Cardiac muscle cell (in vitro differentiated cells and primary cell): ENCODE measurements around the gene ZMIZ2. TPM values are rescaled to one million over a fixed set of nuclear protein-coding genes. Genes with fewer than 3 reads are reported as not detected.

Experiments used
- DNase-seq, 2 donors: peaks; one replicate each; pipeline versions ENCODE4 v3.0.0 to v3.0.0-alpha.2; 2010 to 2017; ENCODE audit warnings: low read depth in 1 of 2, low spot score in 1 of 2
- H3K27ac ChIP-seq: fragments of 200-600 bp; sonication (generic); 2 replicates; pipeline ENCODE4 v1.5.1; 2016
- H3K27me3 ChIP-seq: fragments of 200-600 bp; sonication (generic); 2 replicates; pipeline ENCODE4 v1.6.0; 2016; ENCODE audit warnings: control low read depth
- H3K36me3 ChIP-seq: fragments of 200-600 bp; sonication (generic); 2 replicates; pipeline ENCODE4 v1.5.1; 2016; ENCODE audit warnings: control low read depth
- H3K4me1 ChIP-seq: fragments of 200-600 bp; sonication (generic); 2 replicates; pipeline ENCODE4 v1.8.1; 2017; ENCODE audit warnings: low read depth, mild to moderate bottlenecking, mixed run types
- H3K4me3 ChIP-seq: fragments of 200-600 bp; sonication (generic); 2 replicates; pipeline ENCODE4 v1.5.1; 2016; ENCODE audit warnings: mild to moderate bottlenecking
- H3K9me3 ChIP-seq: fragments of 200-600 bp; sonication (generic); 2 replicates; pipeline ENCODE4 v1.5.1; 2017; ENCODE audit warnings: low read depth, mild to moderate bottlenecking, control low read depth
- CTCF ChIP-seq: IDR thresholded peaks from 2 replicates; pipeline ENCODE4 v1.5.1; 2012; ENCODE audit warnings: low read depth, mild to moderate bottlenecking, low read length
- polyA plus RNA-seq: library from polyadenylated mRNA; unstranded; fragments of >200 nt; fragmentation: Nextera tagmentation; extraction: Ambion mirVana; gene quantifications from 2 replicates; pipeline ENCODE4 v1.2.1, GENCODE V29; 2016
- total RNA-seq: library from RNA; depleted of rRNA; stranded (reverse); fragments of >200 nt; gene quantifications from 2 replicates; pipeline ENCODE4 v1.2.3, GENCODE V29; 2016

The ZMIZ2 gene
- total and polyA plus RNA-seq, 2 experiments from 2014 or later: 47.7 to 58.9 TPM

GRCh38 chr7:44752822-44753221, 4.2 kb downstream of the ZMIZ2 start:
- Histone ChIP-seq H3K36me3 (no peaks in the 10 kb centered on the region), H3K4me1 (peaks cover 12% of the 10 kb centered on the region), H3K27me3 (no peaks in the 10 kb centered on the region), H3K27ac (no peak overlapping the region), H3K4me3 (no peak overlapping the region), H3K9me3 (no peaks in the 10 kb centered on the region)
- DNase-seq: no peak
- TF ChIP-seq CTCF: no peak

GRCh38 chr7:44754802-44755697, 6.4 kb downstream of the ZMIZ2 start:
- Histone ChIP-seq H3K27me3 (no peaks in the 10 kb centered on the region), H3K36me3 (peaks cover 3% of the 10 kb centered on the region), H3K4me3 (no peak overlapping the region), H3K27ac (peak overlapping the region; percentile 28), H3K9me3 (no peaks in the 10 kb centered on the region), H3K4me1 (peaks cover 10% of the 10 kb centered on the region)
- no peak for DNase-seq
- TF ChIP-seq CTCF: no peak

- H3K27ac ChIP-seq: peak overlapping the region; percentile 28
These were observed 7.3 kb downstream of the ZMIZ2 start for GRCh38 chr7:44755698-44756627.

GRCh38 chr7:44756904-44757303, 8.3 kb downstream of the ZMIZ2 start:
- Histone ChIP-seq H3K4me3 (no peak overlapping the region), H3K27ac (no peak overlapping the region), H3K27me3 (no peaks in the 10 kb centered on the region), H3K9me3 (no peaks in the 10 kb centered on the region), H3K36me3 (peaks cover 12% of the 10 kb centered on the region), H3K4me1 (no peaks in the 10 kb centered on the region)
- TF ChIP-seq CTCF: no peak
- no peak for DNase-seq

More at GRCh38 chr7:44755698-44756627, 7.3 kb downstream of the ZMIZ2 start:
- DNase-seq: no peak
- Histone ChIP-seq H3K9me3 (no peaks in the 10 kb centered on the region), H3K4me3 (no peak overlapping the region), H3K4me1 (peaks cover 9% of the 10 kb centered on the region), H3K36me3 (peaks cover 8% of the 10 kb centered on the region), H3K27me3 (no peaks in the 10 kb centered on the region)
- TF ChIP-seq CTCF: no peak

- peak in 1 of 2 donors; percentile 58 for DNase-seq
- peaks cover 15% of the 10 kb centered on the region for H3K36me3 ChIP-seq
- no peaks in the 10 kb centered on the region for H3K4me1 ChIP-seq
- no peak overlapping the region for H3K27ac ChIP-seq
- TF ChIP-seq CTCF: no peak
- H3K4me3 ChIP-seq: no peak overlapping the region
- H3K9me3 ChIP-seq: no peaks in the 10 kb centered on the region
- H3K27me3 ChIP-seq: no peaks in the 10 kb centered on the region
These were observed 8.7 kb downstream of the ZMIZ2 start for GRCh38 chr7:44757311-44757710.
